HG03103 (cell line): ENCODE measurements around the gene CSRP1.
"Not testable (repeated sequence)": the region's sequence is repeated elsewhere in the genome, so short reads cannot be mapped to it uniquely, and the experiment has no call there.

Source experiments
- ATAC-seq: cut with Tn5 transposase; IDR thresholded peaks from one replicate; pipeline ENCODE4 v1.9.1; 2021; ENCODE audit warnings: low read depth; ENCODE audit not compliant: unreplicated experiment

The CSRP1 gene

GRCh38 chr1:201538612-201539551, 32.0 kb upstream of the CSRP1 start, which contains the start of gene NAV1:
TSS of gene NAV1 (plus strand) at chr1:201539127. CDS start at chr1:201622885, 83,758 bp downstream.
- ATAC-seq = no peak

GRCh38 chr1:201537891-201538611, 31.1 kb upstream of the CSRP1 start:
- no peak for ATAC-seq

- no peak for ATAC-seq
Observed at GRCh38 chr1:201537467-201537866, 30.5 kb upstream of the CSRP1 start.

GRCh38 chr1:201537028-201537427, 30.1 kb upstream of the CSRP1 start:
- ATAC-seq = no peak

GRCh38 chr1:201536558-201536957, 29.6 kb upstream of the CSRP1 start:
- ATAC-seq = no peak

- ATAC-seq = no peak
Observed at GRCh38 chr1:201535919-201536245, 29.0 kb upstream of the CSRP1 start.

- ATAC-seq = no peak
Observed at GRCh38 chr1:201535046-201535918, 28.4 kb upstream of the CSRP1 start.

- no peak for ATAC-seq
Observed at GRCh38 chr1:201533836-201534235, 26.9 kb upstream of the CSRP1 start.

GRCh38 chr1:201531551-201532425, 24.9 kb upstream of the CSRP1 start:
- no peak for ATAC-seq

- no peak for ATAC-seq
Observed at GRCh38 chr1:201530741-201531531, 24.0 kb upstream of the CSRP1 start.

GRCh38 chr1:201528631-201529252, 21.8 kb upstream of the CSRP1 start:
- no peak for ATAC-seq

- no peak for ATAC-seq
Observed at GRCh38 chr1:201527879-201528278, 21.0 kb upstream of the CSRP1 start.

- no peak for ATAC-seq
Observed at GRCh38 chr1:201525193-201525778, 18.4 kb upstream of the CSRP1 start.

GRCh38 chr1:201520046-201520575, 13.2 kb upstream of the CSRP1 start:
- not testable (repeated sequence) for ATAC-seq

GRCh38 chr1:201518071-201518470, 11.1 kb upstream of the CSRP1 start:
- ATAC-seq = no peak

- no peak for ATAC-seq
Observed at GRCh38 chr1:201517631-201518030, 10.7 kb upstream of the CSRP1 start.

- no peak for ATAC-seq
Observed at GRCh38 chr1:201516511-201517127, 9.7 kb upstream of the CSRP1 start.

GRCh38 chr1:201515895-201516294, 9.0 kb upstream of the CSRP1 start:
- no peak for ATAC-seq
